Stimulated activated CD4-positive, alpha-beta T cell treated with anti-CD3 and anti-CD28 coated beads, Interleukin-2, amount 100 ng/mL, for 48 hours (primary cell): ENCODE results near the gene STIM2.
"Not testable (repeated sequence)": the region's sequence is repeated elsewhere in the genome, so short reads cannot be mapped to it uniquely, and the experiment has no call there.

Experiments used
- DNase-seq, 2 donors: peaks; one replicate each; pipeline ENCODE4 v3.0.0-alpha.2; 2020

Gene STIM2

DNA sequence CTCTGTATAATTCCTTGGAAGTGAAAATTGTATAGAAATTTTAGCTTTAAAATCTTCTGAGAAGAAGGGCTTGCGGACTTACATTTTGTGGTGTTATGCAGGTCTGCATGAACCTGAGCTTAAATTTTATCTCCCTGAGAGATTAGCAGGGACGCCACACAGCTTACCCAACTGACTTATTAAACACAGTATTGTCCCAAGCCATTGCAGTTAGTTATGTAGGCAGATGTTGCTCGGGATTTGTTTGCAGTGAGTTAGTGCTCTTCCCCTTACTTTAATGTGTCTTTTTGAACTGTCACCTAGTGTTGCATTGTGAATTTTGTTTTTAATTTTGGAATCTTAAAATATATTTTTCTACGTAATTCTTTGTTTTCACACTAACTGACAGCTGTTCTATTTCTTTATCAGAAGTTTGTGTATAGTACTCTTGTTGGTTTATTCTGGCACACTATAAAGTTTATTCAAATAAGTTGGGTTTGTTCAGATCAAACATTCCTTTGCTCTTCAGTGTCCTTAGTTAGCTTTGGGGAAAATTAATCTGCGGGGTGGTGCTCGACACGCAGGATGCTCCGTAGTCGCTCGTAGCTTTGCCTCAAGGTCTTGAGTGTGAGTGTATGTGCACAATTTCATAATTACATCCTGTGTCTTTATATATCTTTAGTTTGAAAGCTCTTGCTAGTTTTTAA lies 145.4 kb downstream of the STIM2 start:
- DNase-seq = no peak

DNA sequence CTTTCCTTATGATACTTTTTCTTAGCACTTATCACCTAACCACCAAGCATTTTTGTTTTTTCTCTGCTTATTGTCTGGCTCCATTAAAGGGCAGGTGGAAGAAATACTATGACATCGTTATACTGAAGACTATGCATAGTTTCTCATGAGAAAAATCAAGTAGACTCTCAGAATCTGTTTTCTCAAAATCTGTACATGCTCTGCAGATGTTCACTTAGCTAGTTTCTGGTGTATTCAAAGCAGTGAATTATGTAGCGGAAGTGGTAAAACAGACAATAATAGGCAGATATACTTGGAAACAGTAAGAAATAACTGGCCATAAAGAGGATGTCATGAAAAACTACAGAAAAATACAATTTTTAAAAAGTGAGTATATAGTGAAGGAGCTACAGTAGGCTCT lies 146.0 kb downstream of the STIM2 start:
- no peak for DNase-seq

DNA sequence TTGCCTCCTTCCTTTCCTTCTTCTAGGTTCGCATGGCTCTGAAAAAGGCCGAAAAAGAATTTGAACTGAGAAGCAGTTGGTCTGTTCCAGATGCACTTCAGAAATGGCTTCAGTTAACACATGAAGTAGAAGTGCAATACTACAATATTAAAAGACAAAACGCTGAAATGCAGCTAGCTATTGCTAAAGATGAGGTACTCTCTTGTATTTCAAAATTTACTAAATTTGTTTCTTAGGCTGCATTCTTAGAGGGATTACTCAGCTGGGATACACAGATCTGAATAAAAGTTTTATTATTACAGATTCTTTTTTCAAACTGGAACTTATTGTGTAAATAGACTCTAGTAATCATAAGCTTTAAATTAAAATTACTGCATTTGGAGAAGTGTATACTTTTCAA lies 146.9 kb downstream of the STIM2 start:
- no peak for DNase-seq

DNA sequence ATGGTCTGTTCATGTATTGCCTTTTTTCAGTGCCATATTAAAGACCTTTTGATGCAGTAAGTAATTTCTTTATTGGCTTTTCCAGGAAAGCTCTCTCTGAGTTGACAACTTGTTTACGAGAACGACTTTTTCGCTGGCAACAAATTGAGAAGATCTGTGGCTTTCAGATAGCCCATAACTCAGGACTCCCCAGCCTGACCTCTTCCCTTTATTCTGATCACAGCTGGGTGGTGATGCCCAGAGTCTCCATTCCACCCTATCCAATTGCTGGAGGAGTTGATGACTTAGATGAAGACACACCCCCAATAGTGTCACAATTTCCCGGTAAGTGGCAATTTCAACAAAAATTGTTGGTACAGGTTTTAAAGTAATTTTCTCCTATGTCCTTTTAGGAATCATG lies 148.0 kb downstream of the STIM2 start:
- no peak for DNase-seq

DNA sequence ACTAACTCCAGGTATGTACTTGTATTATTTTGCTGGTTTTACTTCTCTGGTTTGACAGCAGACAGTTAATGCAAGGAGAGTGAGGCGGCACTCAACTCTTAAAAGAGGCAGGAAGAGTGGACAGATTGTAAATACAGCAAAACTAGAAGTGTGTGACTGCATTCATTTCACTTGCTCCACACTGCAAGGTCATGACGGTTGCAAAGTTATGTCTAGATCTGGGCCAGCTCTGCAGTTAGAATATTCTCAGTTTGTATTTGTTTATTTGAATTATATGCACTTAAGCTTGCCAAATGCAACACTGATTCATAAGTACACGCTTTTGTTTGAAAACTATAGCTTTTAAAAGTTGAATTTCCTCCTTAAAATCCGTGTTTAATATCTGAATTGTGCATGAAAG lies 148.9 kb downstream of the STIM2 start:
- no peak for DNase-seq

DNA sequence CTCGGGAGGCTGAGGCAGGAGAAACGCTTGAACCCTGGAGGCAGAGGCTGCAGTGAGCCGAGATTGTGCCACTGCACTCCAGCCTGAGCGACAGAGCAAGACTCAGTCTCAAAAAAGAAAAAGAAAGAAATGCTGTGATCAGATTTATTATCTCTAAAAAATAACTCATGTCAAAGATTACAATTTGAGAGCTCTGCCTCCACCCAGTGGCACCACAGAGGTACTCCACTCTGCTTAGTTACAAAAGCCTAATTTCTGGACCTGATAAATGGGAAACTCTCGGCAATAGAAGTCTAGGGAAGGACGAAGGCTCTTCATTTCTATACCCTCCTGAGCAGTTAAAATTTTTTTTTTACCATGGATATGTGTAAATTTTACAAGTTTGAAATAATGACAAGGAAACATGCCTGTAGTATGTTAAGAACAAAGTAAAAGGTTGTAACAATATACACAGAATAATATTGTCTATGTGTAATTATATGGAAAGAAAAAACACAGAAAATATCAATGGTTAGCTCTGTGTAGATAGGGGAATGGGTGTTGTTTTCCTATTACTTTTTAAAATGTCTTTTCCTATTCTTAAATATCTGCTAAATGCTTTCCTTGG lies 149.8 kb downstream of the STIM2 start:
- DNase-seq = peak; percentile 39 to 40

DNA sequence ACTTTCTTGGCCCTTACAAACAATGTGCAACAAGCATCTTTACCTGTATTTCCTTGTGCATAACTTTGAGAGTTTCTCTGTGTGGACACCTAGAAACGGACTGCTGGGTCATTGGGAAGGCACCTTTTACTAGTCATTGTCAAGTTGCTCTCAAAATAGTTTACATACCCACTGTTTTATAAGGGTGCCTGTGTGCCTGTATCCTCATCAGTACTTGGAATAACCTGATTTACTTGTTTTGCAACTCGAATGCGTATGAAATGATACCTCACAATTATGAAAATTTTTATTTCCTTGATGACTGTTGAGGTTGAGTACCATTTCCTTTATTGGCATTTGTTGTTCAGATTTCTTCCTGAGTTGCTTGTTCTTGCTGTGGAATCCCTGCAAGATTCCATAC lies 150.8 kb downstream of the STIM2 start:
- no peak for DNase-seq

DNA sequence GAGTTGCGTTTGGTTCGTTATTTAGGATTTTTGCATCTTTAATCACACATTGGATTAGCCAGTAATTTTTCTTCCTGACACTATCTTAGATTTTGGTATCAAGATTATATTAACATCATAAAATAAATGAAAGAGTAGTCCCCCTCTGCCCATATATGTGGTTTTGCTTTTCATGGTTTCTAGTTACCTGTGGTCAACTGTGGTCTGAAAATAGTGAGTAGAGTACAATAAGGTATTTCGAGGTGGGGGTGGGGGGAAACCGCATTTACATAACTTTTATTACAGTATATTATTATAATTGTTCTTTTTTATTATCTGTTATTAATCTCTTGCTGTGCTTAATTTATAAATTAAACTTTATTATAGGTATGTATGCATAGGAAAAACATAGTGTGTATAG lies 152.4 kb downstream of the STIM2 start:
- DNase-seq = no peak

DNA sequence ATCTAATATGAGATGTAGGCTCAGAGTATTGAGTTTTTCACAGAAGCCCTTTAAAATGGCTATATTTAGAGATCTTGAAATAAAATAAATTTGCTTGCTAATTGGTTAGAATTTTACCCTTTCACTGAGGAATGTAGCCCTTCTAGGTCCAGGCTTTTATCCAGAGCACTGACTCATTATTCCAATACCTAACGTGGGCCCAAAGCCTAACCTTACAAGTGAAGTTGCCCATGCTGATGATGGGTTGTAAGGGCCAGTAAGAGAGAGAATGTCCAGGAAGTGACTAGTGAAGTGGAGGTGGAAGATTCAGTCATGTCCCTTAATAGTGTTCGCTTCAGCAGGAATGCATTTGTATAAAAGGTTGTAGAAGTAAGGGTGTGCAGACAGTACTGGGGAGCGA lies 155.9 kb downstream of the STIM2 start:
- DNase-seq = no peak

DNA sequence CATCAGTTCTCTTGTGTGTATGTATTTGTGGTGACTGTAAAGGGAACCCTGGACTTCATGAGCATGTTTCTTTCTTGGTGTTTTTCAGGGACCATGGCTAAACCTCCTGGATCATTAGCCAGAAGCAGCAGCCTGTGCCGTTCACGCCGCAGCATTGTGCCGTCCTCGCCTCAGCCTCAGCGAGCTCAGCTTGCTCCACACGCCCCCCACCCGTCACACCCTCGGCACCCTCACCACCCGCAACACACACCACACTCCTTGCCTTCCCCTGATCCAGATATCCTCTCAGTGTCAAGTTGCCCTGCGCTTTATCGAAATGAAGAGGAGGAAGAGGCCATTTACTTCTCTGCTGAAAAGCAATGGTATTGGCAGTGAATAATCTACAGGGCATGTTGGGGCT lies 157.0 kb downstream of the STIM2 start:
- DNase-seq = no peak

DNA sequence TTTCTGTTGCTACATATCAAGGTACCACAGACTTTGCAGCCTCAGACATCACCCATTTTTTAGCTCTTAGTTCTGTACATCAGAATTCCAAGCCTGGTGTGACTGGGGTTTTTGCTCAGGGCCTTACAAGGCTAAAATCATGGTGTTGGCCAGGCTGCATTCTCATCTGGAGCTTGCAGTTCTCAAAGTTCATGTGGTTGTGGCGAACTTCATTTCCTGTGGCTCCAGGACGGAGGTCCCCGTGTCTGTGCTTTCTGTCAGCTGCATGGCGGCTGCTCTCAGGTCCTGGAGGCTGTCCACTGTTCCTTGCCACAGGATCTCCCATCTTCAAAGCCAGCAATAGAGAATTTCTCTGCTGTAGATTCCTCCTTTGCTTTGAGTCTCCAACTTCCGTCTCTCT lies 157.4 kb downstream of the STIM2 start:
- no peak for DNase-seq

DNA sequence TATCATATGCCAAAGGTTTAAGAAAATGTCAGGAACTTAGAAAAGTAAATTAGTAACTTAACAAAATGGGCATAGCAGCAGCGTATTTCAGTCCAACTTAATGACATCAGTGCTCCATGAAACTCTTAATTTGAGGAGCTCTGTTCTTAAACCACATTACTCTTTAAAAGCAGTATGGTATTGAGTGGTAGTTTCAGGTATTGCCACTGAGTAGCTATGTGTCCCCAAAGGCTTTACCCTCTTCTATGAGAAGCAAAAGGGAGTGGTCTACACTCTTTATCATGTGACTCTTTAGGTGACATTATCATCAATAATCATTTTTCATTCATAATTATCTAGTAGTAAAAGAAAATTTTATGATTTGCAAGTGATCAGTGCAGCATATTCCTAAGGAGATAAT lies 158.3 kb downstream of the STIM2 start:
- DNase-seq = no peak

DNA sequence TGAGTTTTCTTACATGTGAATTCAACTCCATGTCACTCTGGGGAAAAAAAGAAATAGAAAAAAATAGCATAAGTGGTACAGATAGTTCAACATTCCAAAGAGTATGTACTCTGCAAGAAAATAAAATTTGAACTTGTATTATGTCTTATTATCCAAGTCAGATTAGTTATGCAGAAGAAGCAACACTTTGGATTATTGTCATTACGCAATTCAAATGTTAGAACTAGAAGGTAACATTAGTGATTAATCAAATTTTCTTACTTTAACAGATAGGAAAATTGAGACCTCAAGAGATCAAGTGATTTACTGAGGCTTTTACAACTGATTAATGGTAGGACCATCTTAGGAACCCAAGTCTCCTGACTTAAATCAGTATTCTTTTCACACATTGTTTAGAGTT lies 159.1 kb downstream of the STIM2 start:
- DNase-seq = no peak

DNA sequence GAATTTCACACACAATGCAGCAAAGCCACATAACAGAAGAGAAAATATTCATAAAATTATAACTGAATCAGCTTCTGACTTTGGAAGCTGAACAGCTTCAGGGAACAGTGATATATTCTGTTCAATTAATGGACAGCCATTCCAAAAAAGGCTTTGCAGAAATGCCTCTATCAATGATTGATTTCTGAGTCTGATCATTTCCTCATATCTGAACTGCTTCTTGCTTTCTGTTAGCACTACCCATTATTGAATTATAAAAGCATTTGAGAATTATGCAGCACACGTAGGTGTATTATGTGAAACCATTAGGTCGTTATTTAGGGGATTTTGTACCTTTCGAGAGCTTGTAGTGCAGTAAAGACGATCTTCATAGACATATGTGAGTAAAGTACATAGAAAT lies 159.6 kb downstream of the STIM2 start:
- no peak for DNase-seq

DNA sequence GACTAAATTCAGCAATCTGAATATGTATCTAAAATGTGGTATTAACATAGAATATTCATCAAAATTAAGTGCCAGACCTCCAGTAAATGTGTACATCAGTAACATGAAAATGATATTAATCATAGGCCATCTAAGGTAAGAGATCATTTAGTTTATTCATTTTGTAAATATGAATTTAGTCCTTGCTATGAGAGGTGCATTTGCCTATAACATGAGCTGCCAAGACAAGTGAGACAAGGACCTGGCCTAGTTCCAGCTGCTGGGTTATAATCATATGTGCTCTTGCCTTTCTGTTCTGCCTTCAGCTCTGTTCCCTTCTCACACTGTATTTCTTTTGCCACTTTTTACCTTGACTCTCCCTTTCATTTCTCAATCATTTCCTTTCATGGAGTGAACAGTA lies 160.0 kb downstream of the STIM2 start:
- DNase-seq = no peak

DNA sequence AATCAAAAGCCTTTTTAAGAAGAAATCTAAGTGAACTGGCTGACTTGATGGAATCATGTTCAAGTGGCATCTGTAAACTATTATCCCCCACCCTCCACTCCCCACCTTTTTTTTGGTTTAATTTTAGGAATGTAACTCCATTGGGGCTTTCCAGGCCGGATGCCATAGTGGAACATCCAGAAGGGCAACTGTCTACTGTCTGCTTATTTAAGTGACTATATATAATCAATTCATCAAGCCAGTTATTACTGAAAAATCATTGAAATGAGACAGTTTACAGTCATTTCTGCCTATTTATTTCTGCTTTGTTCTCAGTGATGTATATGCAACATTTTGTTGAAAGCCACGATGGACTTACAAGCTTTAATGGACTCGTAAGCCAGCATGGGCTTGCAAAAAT lies 162.3 kb downstream of the STIM2 start:
- no peak for DNase-seq

DNA sequence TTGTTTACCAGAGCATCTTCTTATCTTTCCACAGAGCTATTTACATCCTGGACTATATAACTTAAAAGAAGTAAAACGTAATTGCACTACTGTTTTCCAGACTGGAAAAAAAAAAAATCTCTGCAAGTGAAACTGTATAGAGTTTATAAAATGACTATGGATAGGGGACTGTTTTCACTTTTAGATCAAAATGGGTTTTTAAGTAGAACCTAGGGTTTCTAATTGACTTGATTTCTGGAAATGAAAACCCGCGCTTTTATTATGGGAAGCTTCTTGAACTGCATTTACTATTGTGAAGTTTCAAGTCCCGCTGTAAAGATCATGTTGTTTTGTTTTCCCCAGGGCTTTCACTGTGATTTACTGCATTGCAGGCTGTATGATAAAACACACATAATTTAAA lies 162.7 kb downstream of the STIM2 start:
- DNase-seq = no peak

DNA sequence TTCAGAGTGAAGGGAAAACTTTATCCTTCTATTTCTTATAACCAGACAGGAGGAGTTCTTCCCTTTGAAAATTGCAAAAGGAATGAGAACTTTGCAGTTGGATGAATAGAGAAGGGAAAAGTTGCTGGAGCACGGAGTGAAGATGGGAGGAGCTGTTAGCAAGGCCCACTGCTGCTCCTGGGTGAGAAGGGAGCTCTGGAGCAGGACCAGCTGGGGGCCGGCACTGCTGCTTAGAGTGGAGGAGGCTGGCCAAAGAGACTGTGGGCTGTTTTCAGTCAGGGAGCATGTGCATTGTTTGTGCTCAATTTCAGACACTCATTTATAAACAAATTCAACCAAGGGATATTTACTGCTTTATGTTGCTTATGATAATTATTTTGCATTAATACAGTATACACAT lies 164.2 kb downstream of the STIM2 start:
- no peak for DNase-seq

DNA sequence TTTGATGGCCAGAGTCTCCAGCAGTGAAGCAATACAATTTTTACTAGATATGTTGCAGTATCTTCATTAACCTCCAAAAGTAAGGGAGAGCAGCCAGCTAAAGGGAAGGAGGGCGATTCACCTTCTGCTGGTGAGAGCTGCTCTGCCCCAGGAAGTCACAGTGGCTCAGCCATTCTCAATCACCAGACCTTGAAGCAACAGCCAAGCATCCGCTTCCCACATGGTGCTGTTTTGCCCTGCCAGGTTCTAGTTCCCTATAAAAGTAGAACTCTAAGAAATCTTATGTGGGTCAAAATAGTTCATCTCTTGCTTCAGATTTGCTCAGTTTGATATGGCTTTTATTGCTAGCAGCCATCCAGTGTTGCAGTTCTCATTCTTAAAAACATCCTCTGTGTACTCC lies 166.8 kb downstream of the STIM2 start:
- DNase-seq = no peak

DNA sequence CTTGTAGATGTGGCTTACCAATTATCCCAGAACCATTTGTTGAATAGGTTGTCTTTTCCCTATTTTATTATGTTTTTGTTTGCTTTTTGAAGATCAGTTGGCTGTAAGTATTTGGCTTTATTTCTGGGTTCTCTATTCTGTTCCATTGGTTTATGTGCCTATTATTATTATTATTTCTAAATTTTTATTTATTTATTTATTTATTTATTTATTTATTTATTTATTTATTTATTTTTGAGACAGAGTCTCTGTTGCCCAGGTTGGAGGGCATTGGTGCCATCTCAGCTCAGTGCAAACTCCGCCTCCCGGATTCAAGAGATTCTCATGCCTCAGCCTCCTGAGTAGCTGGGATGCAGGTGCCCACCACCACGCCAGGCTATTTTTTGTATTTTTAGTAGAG lies 174.5 kb downstream of the STIM2 start:
- DNase-seq = not testable (repeated sequence)

DNA sequence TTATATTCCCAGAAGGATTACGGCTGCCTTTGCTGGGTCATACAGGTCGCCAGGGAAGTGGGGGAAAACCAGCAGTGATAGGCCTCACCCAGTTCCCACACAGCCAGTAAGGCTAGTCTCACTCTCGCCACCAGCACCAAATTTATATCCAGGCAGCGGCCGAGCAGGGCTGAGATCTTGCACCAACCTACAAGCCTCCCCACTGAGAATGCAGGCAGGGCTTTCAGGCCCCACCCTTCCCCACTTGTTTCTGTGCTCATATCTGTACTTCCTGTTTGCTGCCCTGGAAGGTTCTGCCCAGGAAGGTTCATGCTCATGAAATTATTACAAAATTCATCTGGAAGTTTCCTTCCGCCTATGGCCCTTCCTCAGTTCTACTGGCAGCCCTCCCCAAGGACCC lies 179.7 kb downstream of the STIM2 start:
- no peak for DNase-seq

DNA sequence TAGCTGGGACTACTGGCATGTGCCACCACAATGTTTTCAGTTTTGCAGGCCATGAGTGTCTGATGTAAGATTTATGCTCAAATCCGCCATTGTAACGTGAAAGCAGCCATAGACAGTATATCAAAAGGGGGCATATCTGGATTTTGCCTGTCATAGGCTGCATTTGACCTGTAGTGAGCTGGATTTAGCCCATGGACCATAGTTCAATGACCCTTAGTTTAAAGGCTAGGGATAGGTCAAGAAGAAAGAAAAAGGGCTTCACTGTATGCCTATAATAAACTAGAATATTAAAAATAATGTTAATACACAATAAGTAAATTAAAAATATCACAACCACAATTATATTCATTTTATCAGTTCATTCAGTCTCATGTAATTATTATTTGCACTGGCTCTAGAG lies 181.8 kb downstream of the STIM2 start:
- DNase-seq = no peak

DNA sequence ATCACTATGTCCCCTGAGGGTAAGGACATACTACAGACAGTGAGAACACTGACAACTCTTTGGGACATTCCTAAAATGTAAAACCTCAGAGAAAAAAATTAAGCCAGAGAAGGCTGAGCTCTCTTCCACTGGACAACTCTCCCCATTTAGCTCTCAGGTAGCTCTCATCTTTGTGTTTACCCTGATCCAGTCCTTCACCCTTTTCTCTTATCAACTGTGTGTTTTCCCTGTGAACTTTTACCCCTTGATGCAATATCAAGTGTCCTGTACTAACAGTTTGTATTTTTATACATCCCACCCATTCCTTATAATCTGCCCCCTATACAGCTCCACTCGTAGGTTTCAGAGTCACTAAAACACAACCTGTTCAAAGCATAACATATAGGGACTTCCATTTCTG lies 182.6 kb downstream of the STIM2 start:
- DNase-seq = no peak

DNA sequence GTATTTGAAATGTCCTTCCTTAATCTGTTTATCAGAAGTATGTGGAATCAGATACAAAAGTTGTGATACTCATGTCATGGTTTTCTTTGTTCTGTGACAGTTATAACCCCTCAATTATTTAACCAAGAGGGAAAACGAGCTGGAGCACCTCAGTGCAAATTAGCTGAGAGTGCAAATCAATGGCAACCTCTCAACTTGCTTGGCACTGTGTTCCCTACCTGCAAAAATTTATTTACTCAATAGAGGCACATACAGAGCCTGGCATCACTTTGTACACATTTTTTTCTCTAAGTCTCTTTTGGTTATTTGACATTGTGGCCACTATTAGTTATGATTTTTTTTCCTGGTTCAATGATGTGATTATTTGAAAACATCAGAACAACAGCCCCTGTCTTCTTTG lies 186.2 kb downstream of the STIM2 start:
- no peak for DNase-seq
